Measurements from ENCODE around the gene RASGRF1.

- TF ChIP-seq POLR2A (IDR thresholded peaks at IDR 0.05) (no peak), CTCF (IDR thresholded peaks at IDR 0.05) (no peak)
Measured at GRCh38 chr15:79003896-79004295, 86.7 kb downstream of the RASGRF1 start.
